NCI-H2107 treated with DMSO at 0.1 percent for 48 hours (cell line): Measurements from ENCODE around the gene NCOA3.
"Not testable (repeated sequence)": the region's sequence is repeated elsewhere in the genome, so short reads cannot be mapped to it uniquely, and the experiment has no call there.

Source experiments
- DNase-seq: peaks from one replicate; lab custom pipeline; 2025; ENCODE audit not compliant: unreplicated experiment; lab: John Stamatoyannopoulos, UW

The NCOA3 gene

DNA sequence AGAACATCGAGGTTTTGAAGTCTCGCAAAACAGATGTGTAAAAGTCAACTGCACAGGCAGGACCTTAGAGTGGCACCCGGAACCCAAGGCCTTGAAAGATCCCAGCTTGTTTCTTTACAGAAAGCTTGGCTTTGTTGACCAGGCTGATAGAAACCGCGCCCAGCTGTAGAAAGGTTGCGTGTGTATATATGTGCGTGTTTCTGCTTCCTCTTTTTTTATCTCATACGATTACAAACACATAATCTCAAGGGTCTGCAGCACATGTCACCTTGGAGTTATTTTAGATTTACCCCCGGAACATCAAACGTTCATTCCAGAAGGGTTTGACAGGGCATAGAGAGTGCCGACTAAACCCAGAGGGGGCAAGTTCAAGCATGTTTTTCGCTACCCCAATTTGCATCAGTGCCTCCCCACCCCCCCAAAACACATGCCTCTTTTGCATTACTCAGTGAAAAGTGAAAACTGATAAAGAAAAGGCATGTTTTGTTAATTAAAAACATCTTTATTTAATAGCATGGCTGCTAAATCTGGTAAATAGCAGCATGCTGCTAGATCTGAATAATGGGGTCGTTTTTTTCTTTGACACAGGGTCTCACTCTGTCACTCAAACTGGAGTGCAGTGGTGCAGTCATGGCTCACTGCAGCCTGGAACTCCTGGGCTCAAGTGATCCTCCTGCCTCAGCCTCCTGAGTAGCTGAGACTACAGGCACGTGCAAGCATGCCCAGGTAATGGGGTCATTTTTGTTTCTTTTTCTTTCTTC is 33.2 kb upstream of the NCOA3 start:
- DNase-seq: no peak

DNA sequence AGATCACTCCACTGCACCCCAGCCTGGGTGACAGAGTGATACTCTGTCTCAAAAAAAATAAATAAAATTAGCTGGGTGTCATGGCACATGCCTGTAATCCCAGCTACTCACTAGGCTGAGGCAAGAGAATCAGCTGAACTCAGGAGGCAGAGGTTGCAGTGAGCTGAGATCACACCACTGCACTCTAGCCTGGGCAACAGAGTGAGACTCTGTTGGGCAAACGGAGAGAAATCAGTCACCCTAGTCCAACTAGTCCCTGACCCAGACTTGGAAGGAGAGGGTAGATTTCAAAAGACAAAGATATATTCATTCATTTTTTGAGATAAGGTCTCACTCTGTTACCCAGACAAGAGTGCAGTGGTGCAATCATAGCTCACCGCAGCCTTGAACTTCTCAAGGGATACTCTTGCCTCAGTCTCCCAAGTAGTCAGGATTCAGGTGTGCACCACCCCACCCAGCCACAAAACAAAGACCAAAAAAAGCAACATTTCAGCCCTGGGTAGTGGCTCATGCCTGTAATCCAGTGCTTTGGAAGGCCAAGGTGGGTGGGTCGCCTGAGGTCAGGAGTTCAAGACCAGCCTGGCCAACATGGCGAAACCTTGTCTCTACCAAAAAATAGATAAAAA is 26.2 kb upstream of the NCOA3 start:
- no peak for DNase-seq

DNA sequence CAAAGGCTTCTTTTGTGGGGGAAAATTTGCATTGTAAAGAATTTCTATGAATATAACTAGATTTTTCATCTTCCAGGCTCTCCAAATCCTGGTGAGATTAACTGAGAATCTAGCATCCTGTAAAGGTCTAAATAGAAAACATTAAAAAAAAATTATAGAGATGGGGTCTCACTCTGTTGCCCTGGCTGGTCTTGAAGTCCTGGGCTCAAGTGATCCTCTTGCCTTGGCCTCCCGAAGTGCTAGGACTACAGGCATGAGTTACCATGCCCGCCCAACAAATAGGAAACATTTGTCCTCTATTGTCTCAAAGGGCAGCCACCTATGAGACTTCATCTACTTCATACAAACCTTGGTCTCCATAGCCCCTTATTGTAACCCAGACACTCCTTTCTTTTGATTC is 25.2 kb upstream of the NCOA3 start:
- no peak for DNase-seq

DNA sequence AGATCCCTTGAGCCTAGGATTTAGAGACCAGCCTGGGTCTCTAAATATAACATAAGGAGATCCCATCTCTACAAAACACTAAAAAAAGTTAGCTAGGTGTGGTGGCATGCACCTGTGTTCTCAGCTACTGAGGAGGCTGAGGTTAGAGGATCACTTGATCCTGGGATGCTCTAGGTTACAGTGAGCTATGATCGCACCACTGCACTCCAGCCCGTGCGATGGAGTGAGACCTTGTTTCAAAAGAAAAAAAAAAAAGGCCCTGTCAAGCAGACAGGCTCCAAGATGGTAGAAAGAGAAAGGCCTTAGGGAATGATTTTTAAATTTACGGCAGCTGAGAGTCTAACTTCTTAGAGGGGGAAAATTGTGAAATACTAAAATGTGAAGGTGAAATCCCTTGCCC is 22.6 kb upstream of the NCOA3 start:
- DNase-seq: no peak

DNA sequence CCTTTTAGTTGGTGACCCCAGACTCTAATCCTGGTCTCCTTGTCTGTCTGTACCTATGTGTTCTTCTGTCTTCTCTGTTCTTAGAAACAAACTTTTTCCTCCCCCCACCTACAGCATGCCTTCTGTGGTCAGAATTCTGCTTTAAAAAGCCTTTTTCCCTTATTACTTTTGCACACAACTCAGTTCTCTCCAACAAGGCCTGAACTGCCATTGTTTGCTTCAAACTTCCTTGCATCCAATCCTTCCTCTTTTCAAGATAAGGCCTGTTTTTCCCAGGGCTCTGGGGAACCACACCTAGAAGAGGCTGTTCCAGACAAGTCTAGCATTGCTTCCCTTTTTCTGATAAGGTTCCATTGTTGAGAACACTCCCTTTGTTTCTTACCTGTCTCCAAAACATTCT is 22.2 kb upstream of the NCOA3 start:
- no peak for DNase-seq

DNA sequence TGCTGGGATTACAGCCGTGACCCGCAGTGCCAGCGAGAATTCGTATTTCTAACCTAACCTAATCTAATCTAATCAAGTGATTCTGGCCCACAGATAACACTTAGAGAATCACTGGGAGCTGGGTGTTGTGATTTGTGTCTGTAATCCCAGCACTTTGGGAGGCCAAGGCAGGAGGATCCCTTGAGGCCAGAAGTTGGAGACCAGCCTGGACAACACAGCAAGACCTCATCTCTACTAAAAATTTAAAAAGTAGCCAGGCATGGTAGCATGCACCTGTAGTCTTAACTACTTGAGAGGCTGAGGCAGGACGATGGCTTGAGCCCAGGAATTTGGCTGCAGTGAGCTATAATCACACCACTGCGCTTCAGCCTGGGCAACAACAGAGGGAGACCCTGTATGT is 21.4 kb upstream of the NCOA3 start:
- DNase-seq: no peak

DNA sequence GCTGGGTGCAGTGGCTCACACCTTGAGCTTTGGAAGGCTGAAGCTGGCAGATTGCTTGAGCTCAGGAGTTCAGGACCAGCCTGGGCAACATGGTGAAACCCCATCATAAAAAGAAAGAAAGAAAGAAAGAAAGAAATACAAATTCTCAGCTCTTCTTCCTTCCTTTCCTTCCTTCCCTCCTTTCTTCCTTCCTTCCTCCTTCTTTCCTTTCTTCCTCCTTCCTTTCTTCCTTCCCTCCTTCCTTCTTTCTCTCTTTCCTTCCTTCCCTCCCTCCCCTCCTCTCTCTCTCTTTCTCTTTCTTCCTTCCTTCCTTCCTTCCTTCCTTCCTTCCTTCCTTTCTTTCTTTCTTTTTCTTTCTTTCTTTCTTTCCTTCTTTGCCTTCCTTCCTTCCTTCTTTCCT is 21.0 kb upstream of the NCOA3 start:
- no peak for DNase-seq

DNA sequence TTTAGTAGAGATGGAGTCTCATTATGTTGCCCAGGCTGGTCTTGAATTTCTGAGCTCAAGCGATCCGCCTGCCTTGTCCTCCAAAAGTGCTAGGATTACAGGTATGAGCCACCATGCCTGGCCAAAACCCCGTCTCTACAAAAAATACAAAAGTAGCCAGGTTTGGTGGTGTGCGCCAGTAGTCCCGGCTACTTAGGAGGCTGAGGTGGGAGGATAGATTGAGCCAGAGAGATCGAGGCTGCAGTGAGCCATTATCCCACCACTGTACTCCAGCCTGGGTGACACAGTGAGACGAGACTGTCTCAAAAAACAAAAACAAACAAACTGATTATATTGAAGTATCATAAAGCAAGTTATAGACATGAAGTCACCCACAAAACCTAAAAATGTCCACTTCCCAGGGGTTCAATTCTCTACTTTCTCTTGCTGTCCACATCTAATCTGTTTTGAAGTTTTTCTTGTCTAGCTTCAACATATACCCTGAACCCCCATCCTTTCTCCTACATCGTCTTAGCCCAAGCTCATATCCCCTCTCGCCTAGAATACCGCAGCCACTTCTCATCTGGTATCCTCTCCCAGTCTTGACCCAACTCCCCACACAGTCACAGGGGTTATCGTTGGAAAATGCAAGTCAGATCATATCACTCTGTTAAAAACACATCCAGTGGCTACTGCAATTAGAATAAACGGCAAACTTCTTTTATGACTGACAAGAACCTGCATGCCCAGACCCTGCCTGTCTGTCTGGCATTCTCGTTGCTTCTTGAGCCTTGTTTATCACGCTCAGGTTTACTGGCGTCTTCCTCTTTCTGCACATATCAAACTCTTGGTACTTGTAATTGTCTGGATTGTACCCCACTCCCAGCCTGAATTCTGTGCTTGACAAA is 20.1 kb upstream of the NCOA3 start:
- no peak for DNase-seq

DNA sequence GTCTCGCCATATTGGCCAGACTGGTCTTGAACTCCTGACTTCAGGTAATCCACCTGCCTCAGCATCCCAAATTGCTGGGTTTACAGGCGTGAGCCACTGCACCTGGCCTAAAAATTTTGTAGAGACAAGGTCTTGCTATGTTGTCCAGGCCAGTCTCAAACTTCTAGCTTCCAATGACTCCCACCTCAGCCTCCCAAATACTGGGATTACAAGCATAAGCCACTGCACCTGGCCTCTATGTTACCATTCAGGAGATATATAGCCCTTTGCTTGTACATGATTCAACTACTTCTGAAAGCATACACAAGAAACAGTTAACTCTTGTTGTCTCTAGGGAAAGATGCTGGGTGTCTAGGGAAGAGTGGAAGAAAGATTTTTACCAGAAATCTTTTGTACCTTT is 19.0 kb upstream of the NCOA3 start:
- no peak for DNase-seq

DNA sequence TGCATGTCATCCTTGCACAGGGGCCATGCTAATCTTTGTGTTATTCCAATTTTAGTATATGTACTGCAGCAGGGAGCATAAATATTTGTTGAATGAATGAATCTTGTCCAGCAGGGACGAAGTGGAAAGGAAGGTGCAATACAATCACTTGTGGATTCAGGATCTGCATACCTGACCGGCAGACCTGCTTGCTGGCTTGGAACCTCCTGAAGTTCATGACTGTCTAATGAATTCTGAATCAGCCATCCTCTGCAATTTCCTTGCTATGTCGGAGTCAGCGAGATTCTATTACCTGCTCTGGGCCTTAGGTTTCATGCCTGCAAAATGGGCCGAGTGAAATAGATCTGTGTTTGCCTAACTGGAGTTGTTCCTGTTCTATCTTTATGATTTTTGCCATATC is 17.4 kb upstream of the NCOA3 start:
- DNase-seq: no peak

DNA sequence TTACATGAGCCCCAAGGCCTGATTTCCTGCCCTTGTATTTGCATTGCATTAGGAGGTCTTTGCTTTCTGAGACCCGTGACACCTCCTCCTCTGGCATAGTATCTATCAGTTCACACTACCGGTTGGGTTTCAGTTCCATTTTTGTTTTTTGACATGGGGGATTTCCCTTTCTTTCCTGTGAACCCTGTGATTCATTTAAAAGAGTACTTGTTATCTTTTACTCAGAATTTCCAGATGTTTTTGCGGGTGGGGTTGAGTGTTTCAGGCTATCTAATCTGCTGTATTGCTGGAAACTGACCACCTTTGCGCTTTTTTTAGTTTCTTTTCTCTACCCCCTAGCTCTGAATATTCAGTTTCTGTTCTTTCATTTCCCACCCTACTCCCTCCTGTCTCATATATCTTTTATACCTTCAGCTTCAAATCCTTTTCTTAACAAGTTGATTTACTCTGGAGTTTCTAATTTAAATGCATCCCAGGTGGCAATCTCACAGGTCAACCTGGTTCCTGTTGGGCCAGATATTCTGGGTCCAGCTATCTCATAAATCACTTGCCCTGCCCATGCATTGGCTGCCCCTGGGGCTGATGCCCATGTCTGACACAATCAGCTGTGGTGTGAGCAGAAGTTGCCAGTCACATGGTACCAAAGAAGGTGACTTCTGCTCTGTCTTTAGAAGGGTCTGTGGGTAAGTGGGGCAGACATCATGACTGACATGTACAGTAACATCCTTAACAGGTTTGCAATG is 14.3 kb upstream of the NCOA3 start:
- no peak for DNase-seq

DNA sequence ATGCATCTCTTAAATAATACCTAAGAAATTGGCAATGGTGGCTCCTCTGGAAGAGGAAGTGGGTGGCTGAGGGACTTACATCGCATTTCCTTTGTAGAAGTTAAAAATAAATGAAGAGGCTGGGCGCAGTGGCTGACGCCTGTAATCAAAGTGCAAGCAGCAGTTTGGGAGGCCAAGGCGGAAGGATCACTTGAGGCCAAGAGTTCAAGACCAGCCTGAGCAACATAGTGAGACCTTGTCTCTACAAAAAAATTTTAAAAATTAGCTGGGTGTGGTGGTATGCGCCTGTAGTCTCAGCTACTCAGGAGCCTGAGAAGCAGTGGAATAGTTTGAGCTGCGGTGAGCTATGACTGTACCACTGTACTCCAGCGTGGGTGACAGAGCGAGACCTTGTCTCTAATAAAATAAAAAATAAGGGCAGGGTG is 12.2 kb upstream of the NCOA3 start:
- DNase-seq: no peak

DNA sequence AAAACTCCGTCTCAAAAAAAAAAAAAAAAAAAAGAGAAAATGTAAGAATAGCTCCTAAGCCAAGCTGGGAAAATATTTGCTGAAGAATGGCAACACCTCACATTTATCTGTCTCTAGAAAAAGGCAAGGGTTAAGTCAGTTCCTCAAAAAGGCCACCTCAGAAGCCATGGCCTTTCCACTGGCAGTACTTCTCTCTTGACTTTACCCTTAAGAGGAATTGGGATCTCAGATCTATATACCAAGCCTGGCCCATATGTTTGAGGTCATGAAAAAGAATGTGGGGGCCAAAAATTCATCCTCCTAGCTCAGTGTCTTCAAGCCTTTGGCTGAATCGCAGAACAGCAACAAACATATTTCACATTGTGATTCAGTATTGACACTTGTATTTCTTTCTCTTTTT is 10.9 kb upstream of the NCOA3 start:
- DNase-seq: no peak

DNA sequence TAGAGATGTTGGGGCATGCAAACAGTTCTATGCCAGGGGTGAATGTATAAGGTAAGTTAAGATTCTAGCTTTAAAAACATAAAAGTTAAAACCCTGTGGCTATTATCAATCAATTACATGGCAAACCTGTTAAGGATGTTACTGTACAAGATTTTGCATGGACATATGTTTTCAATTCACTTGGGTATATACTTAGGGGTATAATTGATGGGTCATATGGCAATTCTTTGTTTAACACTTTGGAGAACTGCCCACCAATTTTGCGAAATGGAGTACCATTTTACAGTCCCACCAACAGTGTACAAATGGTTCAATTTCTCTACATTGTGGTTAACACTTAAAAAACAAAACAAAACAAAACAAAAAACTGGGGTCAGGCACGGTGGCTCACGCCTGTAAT is 9.4 kb upstream of the NCOA3 start:
- DNase-seq: no peak

DNA sequence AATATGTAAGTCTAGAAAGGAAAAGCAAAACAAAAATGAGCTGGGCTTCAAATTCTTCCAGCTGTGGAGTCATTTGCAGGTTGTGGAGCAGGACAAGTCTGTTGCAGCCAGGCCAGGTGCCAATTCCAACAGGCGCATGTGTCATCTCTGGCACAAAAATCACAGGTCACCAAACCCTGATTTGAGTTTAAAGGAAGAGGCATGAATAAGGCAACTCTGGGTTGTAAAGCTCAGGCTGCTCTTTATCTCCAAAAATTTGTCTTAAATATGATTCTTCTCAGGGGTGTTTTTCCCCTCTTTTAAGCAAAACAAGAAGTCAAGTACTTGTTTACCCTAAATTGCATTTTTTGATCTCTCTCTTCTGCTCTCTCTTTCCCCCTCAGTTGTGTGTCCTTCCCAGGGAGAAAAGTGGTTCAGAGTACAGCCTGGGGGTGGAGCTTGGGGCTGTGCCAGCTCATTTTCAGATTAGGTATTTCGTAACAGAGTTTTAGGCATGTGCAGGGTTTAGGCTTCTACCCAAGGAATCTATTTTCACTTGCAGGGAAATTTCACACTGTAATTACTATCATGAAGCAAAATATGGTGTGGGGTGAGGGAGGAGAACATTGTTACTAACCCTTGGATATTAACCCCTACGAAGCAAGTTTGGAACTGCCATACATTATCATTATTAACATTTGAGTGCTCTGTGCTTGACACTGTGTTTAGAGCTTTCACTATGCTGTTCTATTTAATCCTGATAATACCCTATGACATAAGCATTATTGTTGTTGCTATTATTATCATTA is 8.3 kb upstream of the NCOA3 start:
- DNase-seq: peak; percentile 57

DNA sequence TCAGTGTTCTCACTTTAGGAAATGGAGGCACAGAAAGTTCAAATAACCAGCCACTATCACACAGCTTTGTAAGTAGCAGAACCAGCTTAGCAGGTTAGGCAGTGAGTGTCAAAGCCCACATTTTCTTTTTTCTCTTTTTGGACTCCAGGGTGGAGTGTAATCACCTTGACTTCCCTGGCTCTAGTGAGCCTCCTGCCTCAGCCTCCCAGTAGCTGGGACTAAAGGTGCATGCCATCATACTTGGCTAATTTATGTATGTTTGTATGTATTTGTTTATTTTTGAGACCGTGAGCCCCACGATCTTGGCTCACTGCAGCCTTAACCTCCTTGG is 7.8 kb upstream of the NCOA3 start:
- no peak for DNase-seq

DNA sequence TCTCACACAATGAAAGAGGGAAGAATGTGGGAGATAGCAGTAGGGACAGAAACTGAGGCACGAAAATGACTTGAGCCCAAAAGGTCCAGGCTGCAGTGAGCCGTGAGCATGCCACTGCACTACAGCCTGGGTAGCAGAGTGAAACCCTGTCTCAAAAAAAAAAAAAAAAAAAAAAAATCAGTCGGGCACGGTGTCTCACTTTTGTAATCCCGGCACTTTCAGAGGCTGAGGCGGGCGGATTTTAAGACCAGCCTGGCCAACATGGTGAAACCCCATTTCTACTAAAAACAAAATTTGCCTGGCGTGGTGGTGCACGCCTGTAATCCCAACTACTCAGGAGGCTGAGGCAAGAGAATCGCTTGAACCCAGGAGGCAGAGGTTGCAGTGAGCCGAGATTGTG is 7.1 kb upstream of the NCOA3 start:
- DNase-seq: not testable (repeated sequence)

DNA sequence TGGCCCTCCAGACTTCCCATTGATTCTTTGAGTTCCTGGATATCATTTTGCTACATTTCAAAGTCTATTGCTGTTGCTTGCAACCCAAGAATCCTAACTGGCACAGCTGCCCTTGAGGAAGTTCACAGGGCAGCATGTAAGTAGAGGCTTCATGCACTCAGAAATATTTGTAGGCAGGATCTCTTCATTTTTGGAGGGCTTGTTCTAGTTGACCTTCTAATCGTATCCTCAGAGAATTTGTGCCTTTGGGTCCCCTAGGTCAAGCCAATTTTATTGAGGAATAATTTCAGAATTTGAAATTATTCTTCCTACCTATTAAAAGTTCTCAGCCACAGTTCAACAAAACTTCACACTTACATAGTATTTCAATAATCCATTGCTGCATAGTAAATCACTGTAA is 5.6 kb upstream of the NCOA3 start:
- DNase-seq: no peak

DNA sequence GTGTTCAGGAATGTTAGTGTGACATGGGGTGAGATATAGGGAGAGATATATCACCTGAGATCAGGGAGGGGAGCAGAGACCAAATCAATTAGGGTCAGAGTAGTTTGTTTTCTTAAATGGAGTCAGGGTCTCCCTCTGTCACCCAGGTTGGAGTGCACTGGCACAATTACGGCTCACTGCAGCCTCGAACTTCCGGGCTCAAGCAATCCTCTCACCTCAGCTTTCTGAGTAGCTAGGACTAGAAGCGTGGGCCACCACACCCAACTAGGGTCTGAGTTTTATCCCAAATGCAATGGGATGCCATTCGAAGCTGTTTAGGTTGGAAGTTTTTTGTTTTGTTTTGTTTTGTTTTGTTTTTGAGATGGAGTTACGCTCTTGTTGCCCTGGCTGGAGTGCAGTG is 3.1 kb upstream of the NCOA3 start:
- no peak for DNase-seq

DNA sequence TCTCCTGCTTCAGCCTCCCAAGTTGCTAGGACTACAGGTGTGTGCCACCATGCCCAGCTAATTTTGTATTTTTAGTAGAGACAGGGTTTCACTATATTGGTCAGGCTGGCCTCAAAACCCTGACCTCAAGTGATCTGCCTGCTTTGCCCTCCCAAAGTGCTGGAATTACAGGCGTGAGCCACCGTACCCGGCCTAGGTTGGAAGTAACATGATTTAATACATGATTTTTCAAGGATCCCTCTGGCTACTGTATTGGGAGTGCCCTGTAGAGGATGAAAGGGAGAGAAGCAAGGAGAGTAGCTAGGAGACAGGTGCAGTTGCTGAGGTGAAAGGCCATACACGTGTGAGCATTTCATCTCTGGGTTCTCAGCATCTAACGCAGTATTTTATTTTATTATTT is 2.6 kb upstream of the NCOA3 start:
- no peak for DNase-seq

DNA sequence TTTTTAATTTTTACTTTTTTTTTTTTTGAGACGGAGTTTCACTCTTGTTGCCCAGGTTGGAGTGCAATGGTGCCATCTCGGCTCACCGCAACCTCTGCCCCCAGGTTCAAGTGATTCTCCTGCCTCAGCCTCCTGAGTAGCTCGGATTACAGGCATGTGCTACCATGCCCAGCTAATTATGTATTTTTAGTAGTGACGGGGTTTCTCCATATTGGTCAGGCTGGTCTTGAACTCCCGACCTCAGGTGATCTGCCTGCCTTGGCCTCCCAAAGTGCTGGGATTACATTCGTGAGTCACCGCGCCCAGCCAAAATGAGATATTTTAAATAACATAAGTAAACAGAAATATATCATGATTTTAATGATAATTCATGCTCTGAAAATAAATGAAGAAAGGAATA is 1.6 kb upstream of the NCOA3 start:
- DNase-seq: not testable (repeated sequence)
